Measurements from ENCODE around the gene MORN1. TPM values are rescaled to one million over a fixed set of nuclear protein-coding genes. Genes with fewer than 3 reads are reported as not detected.
A peak's percentile ranks its signal among the peaks of the same experiment; 100 is the strongest.

Gene MORN1
- total and polyA plus RNA-seq, 9 of the 15 experiments (the other 6 are each of a cell fraction or from before 2014, with no cell fraction given) = 0.24 to 9.3 (median 4.2) TPM

- peaks cover 53% of the 10 kb centered on the region for H4K20me1 ChIP-seq (replicated peaks; ENCODE audit: control insufficient read depth, insufficient read depth, low read length)
- H3K36me3 ChIP-seq (ENCODE audit: control insufficient read depth, insufficient read depth, low read length) = peaks cover 17% of the 10 kb centered on the region; the same call in 2 of the 3 replicates
- WGBS (ENCODE audit: insufficient coverage, low coverage, missing lambda C conversion rate) = 93% methylated on average over 27 of the region's 29 CpGs
- H3K9me1 ChIP-seq (ENCODE audit: control insufficient read depth, insufficient read depth, low read length) = peaks cover 17% of the 10 kb centered on the region
- H3K4me2 ChIP-seq (ENCODE audit: insufficient read depth, low read length) = no peak overlapping the region
- H3K9me3 ChIP-seq (replicated peaks; ENCODE audit: control insufficient read depth, insufficient read depth, low read depth, low read length) = no peaks in the 10 kb centered on the region
- DNase-seq (ENCODE audit: extremely low read depth in 1 of 4, low spot score in 3 of 4) (no peak), ATAC-seq (no peak), FAIRE-seq (no peak)
- H3K4me1 ChIP-seq (replicated peaks in 1 of 2; ENCODE audit: control insufficient read depth in 2 of 2, insufficient read depth in 2 of 2, low read length in 2 of 2) = peaks cover 27 to 84% of the 10 kb centered on the region in 2 experiments
- H3K27ac ChIP-seq (ENCODE audit: extremely low read depth, low read depth, low read length) = no peak overlapping the region
- TF ChIP-seq FOXP1 (CRISPR knock-in tag; IDR thresholded peaks at IDR 0.05) = no peak
- TF ChIP-seq POLR2G (IDR thresholded peaks at IDR 0.05; ENCODE audit: low read depth, low read length) = 0 out of 2 replicates have a peak, but pooled peaks have one; percentile 19
- in situ Hi-C loops (cut with MboI) = no loop called here
- intact Hi-C loops (cut with micrococcal nuclease) = no loop called here
- H3K9ac ChIP-seq (ENCODE audit: insufficient read depth in 1 of 2, low read depth in 2 of 2, low read length in 2 of 2) = peak overlapping the region in 1 of 2 experiments; percentile 45; a peak in 1 of 4 replicates
- peaks cover 97% of the 10 kb centered on the region for H3K79me2 ChIP-seq (ENCODE audit: control insufficient read depth, insufficient read depth, low read length)
- no peaks in the 10 kb centered on the region for H3K27me3 ChIP-seq (ENCODE audit: control insufficient read depth in 2 of 2, insufficient read depth in 2 of 2, low read length in 2 of 2)
- H3K4me3 ChIP-seq = no peak overlapping the region
- ChIA-PET POLR2A (no interaction called here), CTCF (ENCODE audit: low intra/inter-chr PET ratio) (no interaction called here)
- no peak overlapping the region for H2AFZ ChIP-seq (ENCODE audit: low read depth, low read length)
- BruUV-seq (replicated peaks) = no TSS peak
Measured at GRCh38 chr1:2273401-2274090, 117.8 kb downstream of the MORN1 start.

GRCh38 chr1:2272686-2273400, 118.5 kb downstream of the MORN1 start:
- H2AFZ ChIP-seq (ENCODE audit: low read depth, low read length) = no peak overlapping the region
- DNase-seq (ENCODE audit: extremely low read depth in 1 of 4, low spot score in 3 of 4) = peak in 2 of 4 experiments; percentile 65 to 67
- H3K4me3 ChIP-seq = no peak overlapping the region
- peaks cover 13% of the 10 kb centered on the region; the same call in 2 of the 3 replicates for H3K36me3 ChIP-seq (ENCODE audit: control insufficient read depth, insufficient read depth, low read length)
- H3K9me3 ChIP-seq (replicated peaks; ENCODE audit: control insufficient read depth, insufficient read depth, low read depth, low read length) = no peaks in the 10 kb centered on the region
- BruUV-seq (replicated peaks) = no TSS peak
- peak overlapping the region in 1 of 2 experiments; percentile 36; a peak in 1 of 4 replicates for H3K9ac ChIP-seq (ENCODE audit: insufficient read depth in 1 of 2, low read depth in 2 of 2, low read length in 2 of 2)
- peaks cover 97% of the 10 kb centered on the region for H3K79me2 ChIP-seq (ENCODE audit: control insufficient read depth, insufficient read depth, low read length)
- H3K27ac ChIP-seq (ENCODE audit: extremely low read depth, low read depth, low read length) = no peak overlapping the region
- peaks cover 17% of the 10 kb centered on the region for H3K9me1 ChIP-seq (ENCODE audit: control insufficient read depth, insufficient read depth, low read length)
- CTCF ChIA-PET (ENCODE audit: low intra/inter-chr PET ratio) = no interaction called here
- 69% methylated on average over 24 of the region's 28 CpGs for WGBS (ENCODE audit: insufficient coverage, low coverage, missing lambda C conversion rate)
- POLR2A ChIA-PET = interaction anchor here (0.7 kb wide), 1 partner anchor 12 kb away, joined by 3 read pairs; no protein-coding TSS in a partner anchor
- H3K4me1 ChIP-seq (replicated peaks in 1 of 2; ENCODE audit: control insufficient read depth in 2 of 2, insufficient read depth in 2 of 2, low read length in 2 of 2) = peaks cover 27 to 85% of the 10 kb centered on the region in 2 experiments
- intact Hi-C loops (cut with micrococcal nuclease) (no loop called here), in situ Hi-C loops (cut with MboI) (no loop called here)
- H4K20me1 ChIP-seq (replicated peaks; ENCODE audit: control insufficient read depth, insufficient read depth, low read length) = peaks cover 53% of the 10 kb centered on the region
- TF ChIP-seq ID3 (CRISPR knock-in tag; IDR thresholded peaks at IDR 0.05) = no peak
- no peak for TF ChIP-seq ID3 (tag; IDR thresholded peaks at IDR 0.05)
- TF ChIP-seq POLR2G (IDR thresholded peaks at IDR 0.05; ENCODE audit: low read depth, low read length) = peak; percentile 29; the same call in 1 of the 2 replicates
- TF ChIP-seq ZBTB7A (IDR thresholded peaks at IDR 0.05; ENCODE audit: borderline replicate concordance, control insufficient read depth, low read depth, low read length) = 0 out of 2 replicates have a peak, but pooled peaks have one; percentile 3
- TF ChIP-seq CBX1 (IDR thresholded peaks at IDR 0.05; ENCODE audit: low read depth) = no peak
- TF ChIP-seq SMAD3 (CRISPR knock-in tag; conservative IDR thresholded peaks at IDR 0.05) = no peak
- no peak overlapping the region for H3K4me2 ChIP-seq (ENCODE audit: insufficient read depth, low read length)
- no peaks in the 10 kb centered on the region for H3K27me3 ChIP-seq (ENCODE audit: control insufficient read depth in 2 of 2, insufficient read depth in 2 of 2, low read length in 2 of 2)
- no peak for FAIRE-seq
- peak; percentile 13; the same call in 1 of the 3 replicates for ATAC-seq

All from K562 (cell line).